Body of pancreas (tissue), 4 donors: ENCODE measurements around the gene TBC1D10A. TPM values are rescaled to one million over a fixed set of nuclear protein-coding genes. Genes with fewer than 3 reads are reported as not detected.
A peak's percentile ranks its signal among the peaks of the same experiment; 100 is the strongest.

ENCODE experiments used
- ATAC-seq: fragments of 150-250 bp; one replicate; pipeline ENCODE4 v1.9.1; 2016
- DNase-seq, 4 donors: peaks; one replicate each; pipeline ENCODE4 v3.0.0-alpha.2; 2019
- H3K27ac ChIP-seq, 4 donors: fragments of 200-600 bp; sonication (generic); 1 replicate in 3 of 4; 2 replicates in 1 of 4; pipeline versions ENCODE4 v1.5.1 to v1.6.1; 2016 to 2019; ENCODE audit warnings: mild to moderate bottlenecking in 1 of 4, mixed read lengths in 1 of 4, moderate library complexity in 1 of 4
- H3K27me3 ChIP-seq, 2 donors: fragments of 200-600 bp; sonication (generic); one replicate each; pipeline ENCODE4 v1.6.0; 2016; ENCODE audit warnings: mild to moderate bottlenecking in 1 of 2
- H3K36me3 ChIP-seq, 2 donors: fragments of 200-600 bp; sonication (generic); replicated peaks in 1 of 2; 2 replicates each; pipeline ENCODE4 v1.5.1; 2016; ENCODE audit warnings: low read depth in 2 of 2; ENCODE audit not compliant: insufficient read depth in 1 of 2
- H3K4me1 ChIP-seq: fragments of 200-600 bp; sonication (generic); one replicate; pipeline ENCODE4 v1.6.0; 2016
- H3K4me3 ChIP-seq, 2 donors: fragments of 200-600 bp; sonication (generic); 1 replicate in 1 of 2; 2 replicates in 1 of 2; pipeline ENCODE4 v1.5.1; 2016 to 2019
- H3K9me3 ChIP-seq, 3 donors: fragments of 200-600 bp; sonication (generic); 1 replicate in 2 of 3; 2 replicates in 1 of 3; pipeline ENCODE4 v1.5.1; 2016
- CTCF ChIP-seq, 7 experiments: fragments of 450-650 bp in 4 of 7; fragments of 200-600 bp in 3 of 7; sonication (generic) in 3 of 7; IDR thresholded peaks; one replicate each; pipeline ENCODE4 v1.5.1; 2016 to 2019; ENCODE audit warnings: antibody characterized with exemption in 7 of 7
- POLR2A ChIP-seq, 3 donors: fragments of 450-650 bp; IDR thresholded peaks; one replicate each; pipeline ENCODE4 v1.6.1; 2016; ENCODE audit warnings: antibody characterized with exemption in 3 of 3, mild to moderate bottlenecking in 2 of 3
- WGBS, 2 donors: methylation state at CpG; one replicate each; pipeline ENCODE4 v1.1.5; 2017; 5-methylcytosine and 5-hydroxymethylcytosine counted together
- intact Hi-C: fragments of 100-400 bp; cut with DNase I; formaldehyde crosslinking; loops from one replicate; pipeline ENCODE4 v1.15.1; 2023
- total RNA-seq, 2 donors: library from RNA; depleted of rRNA; stranded (reverse); fragments of >200 nt; gene quantifications; one replicate each; pipeline ENCODE4 v1.1.0, GENCODE V29; 2016

The TBC1D10A gene
- total RNA-seq, 2 donors from 2014 or later: 4.3 to 15.0 TPM

GRCh38 chr22:30286813-30287647 lies 39.7 kb downstream of the TBC1D10A start:
- peaks cover 37% of the 10 kb centered on the region for H3K4me1 ChIP-seq
- ATAC-seq (no peak), DNase-seq (peak; percentile 65 to 75 (median 72))
- intact Hi-C loops: no loop called here
- H3K4me3 ChIP-seq: no peak overlapping the region
- 51 to 56% methylated on average over 12 to 31 of the region's 31 CpGs for WGBS, 2 donors
- H3K9me3 ChIP-seq: no peaks in the 10 kb centered on the region
- TF ChIP-seq POLR2A (IDR thresholded peaks at IDR 0.05) (no peak), CTCF (IDR thresholded peaks at IDR 0.05) (peak; percentile 65 to 84 (median 78))
- no peaks in the 10 kb centered on the region for H3K36me3 ChIP-seq
- no peaks in the 10 kb centered on the region for H3K27me3 ChIP-seq
- no peak overlapping the region for H3K27ac ChIP-seq

DNA sequence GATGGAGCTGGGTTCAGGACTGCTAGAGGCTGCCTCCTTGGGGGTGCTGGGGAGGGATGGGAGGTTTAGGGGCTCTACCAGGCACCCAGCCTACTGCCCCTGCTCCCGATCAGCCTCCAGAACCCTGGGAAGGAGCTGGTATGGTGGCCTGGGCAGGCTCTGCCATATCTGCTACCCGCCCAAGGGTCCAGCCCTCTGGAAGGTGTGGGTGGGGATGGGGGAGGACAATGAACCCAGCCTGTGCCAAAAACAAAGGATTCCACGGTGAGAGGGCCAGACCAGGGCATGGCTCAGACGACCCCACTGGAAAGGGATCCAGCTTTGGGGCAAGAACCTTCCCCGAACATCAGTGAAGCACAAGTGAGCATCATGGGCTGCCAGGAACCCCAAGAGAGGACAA lies 40.4 kb downstream of the TBC1D10A start:
- Histone ChIP-seq H3K27me3 (no peaks in the 10 kb centered on the region), H3K36me3 (no peaks in the 10 kb centered on the region), H3K9me3 (no peaks in the 10 kb centered on the region), H3K4me3 (no peak overlapping the region), H3K27ac (no peak overlapping the region), H3K4me1 (peaks cover 30% of the 10 kb centered on the region)
- TF ChIP-seq POLR2A (IDR thresholded peaks at IDR 0.05) (no peak), CTCF (IDR thresholded peaks at IDR 0.05) (no peak)
- intact Hi-C loops: no loop called here
- DNase-seq (no peak), ATAC-seq (no peak)
- 82% methylated on average over 5 of the region's 5 CpGs for WGBS, 2 donors

- Histone ChIP-seq H3K4me3 (no peak overlapping the region), H3K27ac (no peak overlapping the region), H3K4me1 (peaks cover 25% of the 10 kb centered on the region), H3K9me3 (no peaks in the 10 kb centered on the region), H3K36me3 (no peaks in the 10 kb centered on the region), H3K27me3 (no peaks in the 10 kb centered on the region)
- intact Hi-C loops: no loop called here
- ATAC-seq (no peak), DNase-seq (no peak)
- WGBS, 2 donors: 78 to 80% methylated on average over 1 to 7 of the region's 8 CpGs
- TF ChIP-seq CTCF (IDR thresholded peaks at IDR 0.05): no peak
- no peak for TF ChIP-seq POLR2A (IDR thresholded peaks at IDR 0.05)
Measured at GRCh38 chr22:30285846-30286200, 40.9 kb downstream of the TBC1D10A start.

DNA sequence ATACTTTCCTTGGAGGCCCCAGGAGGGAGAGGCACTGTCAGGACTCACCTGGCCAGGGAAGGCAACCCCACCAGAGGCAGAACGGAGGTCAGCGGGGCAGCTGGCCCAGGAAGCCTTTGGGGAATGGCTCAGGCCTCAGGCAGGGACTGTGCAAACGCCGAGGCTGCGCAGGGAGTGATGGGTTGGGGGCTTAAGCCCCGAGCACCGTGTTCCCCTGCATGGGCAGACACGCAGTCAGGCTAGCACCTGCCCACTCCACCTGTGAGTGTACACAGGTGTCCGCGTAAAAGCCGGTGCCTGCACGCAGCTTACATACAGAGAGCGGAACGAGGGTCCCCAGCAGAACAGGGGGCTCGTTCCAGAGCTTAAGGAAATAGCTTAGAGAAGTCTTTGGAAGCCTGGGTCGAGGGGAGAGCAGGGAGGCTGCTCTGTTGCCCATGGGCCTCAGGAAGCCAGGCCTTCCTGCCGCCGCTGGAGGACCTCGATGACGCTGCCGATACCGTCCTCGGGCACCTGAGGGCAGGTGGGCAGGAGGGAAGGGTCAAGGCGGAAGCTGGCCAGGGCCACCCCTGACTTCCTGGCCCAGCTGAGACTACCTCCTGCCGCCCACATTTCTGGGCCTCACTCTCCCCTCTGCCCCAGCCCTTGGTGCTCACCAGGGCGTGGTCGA lies 41.4 kb downstream of the TBC1D10A start:
- H3K9me3 ChIP-seq: no peaks in the 10 kb centered on the region
- intact Hi-C loops: no loop called here
- H3K4me1 ChIP-seq: peaks cover 20% of the 10 kb centered on the region
- ATAC-seq (no peak), DNase-seq (no peak)
- H3K27me3 ChIP-seq: no peaks in the 10 kb centered on the region
- H3K4me3 ChIP-seq: no peak overlapping the region
- WGBS, 2 donors: 81 to 87% methylated on average over 25 to 27 of the region's 27 CpGs
- TF ChIP-seq CTCF (IDR thresholded peaks at IDR 0.05) (no peak), POLR2A (IDR thresholded peaks at IDR 0.05) (no peak)
- no peak overlapping the region for H3K27ac ChIP-seq
- no peaks in the 10 kb centered on the region for H3K36me3 ChIP-seq
